ENCODE results near the gene TSFM.

TSFM gene

DNA sequence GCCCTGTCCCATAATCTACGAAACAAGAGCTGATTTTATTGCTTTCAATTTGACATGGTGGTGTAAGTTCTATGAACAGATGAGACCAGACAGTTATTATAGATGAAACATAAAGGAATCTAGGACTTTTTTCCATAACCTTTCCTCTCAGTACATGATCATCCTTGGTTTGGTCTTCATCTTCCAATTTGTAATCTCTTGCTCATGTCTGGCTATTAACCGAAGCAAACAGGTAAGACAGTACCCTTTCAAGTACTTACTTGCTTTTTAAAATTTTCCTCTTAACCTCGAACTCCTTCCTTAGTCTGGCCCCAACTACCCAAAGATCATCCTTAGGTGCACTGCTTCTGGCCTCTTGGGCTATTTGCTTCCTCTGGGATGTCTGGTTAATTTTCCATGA lies 36.6 kb upstream of the TSFM start:
- no peak for DNase-seq

DNA sequence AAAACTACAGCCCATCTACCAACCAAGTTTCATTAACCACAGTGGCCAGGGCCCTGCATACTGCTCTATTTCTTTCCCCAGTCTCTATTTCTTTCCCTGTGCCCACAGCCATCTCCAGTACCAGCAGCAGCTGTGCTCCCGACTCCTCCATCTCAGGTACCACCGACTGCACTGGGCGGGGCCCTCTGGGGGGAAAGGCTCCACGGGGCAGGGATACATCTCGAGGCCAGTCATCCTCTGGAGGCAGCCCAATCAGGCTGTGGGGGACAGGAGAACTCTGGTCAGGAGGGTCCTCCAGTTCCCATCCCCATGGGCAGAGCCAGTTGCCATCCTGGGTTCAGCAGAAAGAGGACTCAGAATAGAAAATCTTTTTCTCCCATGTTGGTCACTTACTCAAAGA lies 33.5 kb upstream of the TSFM start:
- DNase-seq = no peak

DNA sequence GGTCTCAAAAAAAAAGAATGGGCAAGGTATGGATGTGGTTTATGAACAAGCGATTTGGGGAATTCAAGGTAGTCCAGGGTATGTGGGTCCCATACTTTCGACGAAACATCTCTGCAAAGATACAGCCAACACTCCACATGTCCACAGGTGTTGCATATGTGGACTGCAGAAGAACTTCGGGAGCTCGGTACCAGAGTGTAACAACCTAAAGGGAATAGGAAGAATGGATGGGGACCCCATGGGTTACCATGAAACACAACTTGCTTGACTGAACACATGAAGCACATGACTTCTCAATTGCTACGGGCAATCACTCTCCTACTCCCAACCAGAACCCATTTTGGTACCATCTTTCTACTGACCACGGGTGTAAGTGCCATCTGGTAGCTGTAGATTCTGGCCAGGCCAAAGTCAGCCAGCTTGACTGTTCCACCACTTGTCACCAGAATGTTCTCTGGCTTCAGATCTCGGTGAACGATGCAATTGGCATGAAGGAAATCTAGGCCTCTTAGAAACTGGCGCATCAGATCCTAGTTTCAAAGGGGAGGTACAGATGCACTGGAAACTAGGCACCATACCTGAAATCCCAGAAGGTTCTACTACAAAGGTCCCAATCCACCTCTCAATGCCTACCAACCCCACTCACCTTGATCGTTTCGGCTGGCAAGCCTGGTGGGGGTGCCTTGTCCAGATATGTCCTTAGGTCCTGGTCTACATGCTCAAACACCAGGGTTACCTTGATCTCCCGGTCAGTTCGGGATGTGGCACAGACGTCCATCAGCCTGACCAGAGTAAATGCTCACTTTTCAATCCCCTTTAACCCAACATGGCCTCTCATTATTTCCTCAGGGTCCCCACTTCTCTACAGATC lies 31.8 kb upstream of the TSFM start:
- no peak for DNase-seq

DNA sequence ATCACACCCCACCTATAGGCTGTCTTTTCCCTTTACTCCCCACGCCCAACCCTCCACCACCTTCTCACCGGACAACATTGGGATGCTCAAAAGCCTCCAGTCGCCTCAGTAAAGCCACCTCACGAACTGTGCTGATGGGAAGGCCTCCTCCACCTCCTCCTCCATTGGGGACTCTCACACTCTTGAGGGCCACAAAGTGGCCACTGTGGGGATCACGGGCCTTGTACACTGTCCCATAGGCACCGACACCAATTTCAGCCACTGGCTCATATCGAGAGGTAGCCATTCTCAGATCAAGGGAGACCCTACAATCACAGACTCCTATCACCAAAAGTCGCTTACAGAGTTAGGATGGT lies 31.2 kb upstream of the TSFM start:
- DNase-seq = no peak

DNA sequence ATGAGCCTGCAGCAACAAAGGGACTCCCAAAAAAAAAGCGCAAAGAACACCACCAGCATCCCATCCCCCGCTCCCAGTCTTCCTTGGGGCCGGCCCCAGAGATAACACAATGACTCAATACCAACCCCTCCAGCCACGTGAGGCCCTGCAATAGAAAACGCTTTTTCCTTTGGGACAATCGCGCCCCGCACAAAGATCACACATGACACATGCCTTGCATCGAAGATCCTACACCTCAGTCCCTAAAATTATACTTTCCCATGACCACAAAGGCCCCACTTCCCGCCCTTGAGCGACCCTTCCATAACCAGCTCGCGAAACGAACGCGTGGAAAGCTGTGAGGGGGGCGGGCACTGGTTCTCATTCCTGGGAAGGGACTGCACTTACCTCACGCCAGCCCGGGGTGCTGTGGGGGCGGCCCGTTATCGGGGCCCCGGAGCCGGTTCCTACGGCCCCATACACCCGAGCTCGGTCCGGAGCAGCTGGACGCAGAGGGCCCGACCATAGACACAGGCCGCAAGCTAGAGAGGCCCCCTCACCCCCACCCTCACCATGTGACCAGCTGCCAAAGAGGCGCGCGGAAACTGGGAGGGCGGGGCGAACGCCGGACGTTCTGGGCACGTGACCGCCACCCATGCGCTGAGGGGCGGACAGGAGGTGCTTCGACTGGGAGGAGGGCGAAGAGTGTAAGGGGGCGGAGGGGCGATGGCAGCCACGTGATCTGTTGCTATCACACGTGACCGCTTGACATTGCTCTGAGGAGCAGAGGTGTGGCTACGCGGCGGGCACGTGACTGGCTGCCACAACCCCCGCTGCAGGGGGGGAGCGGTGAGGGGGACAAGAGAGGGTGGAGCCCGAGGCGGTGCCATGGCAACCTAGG lies 30.6 kb upstream of the TSFM start, which contains the start of gene CDK4:
TSS of gene CDK4 (minus strand) at position 523 of the 880 bp plus-strand sequence. CDS start 593 bp downstream, outside the sequence.
- DNase-seq = peak; percentile 99

DNA sequence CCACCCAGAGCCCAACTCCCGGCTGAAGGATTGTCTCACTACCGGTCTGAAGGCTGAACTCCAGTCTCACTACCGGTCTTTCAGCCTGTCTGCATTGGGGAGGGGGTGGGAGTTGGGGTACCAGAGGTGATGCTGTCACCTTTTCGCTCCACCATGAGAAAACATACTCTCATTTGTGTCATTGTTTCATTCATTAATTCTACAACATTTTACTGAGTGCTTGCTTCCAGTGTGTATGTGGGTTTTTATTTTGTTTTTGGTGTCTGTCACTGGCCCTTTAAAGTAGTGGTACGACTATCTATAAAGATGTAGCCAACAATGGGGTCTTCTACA lies 30.0 kb upstream of the TSFM start:
- DNase-seq = no peak

DNA sequence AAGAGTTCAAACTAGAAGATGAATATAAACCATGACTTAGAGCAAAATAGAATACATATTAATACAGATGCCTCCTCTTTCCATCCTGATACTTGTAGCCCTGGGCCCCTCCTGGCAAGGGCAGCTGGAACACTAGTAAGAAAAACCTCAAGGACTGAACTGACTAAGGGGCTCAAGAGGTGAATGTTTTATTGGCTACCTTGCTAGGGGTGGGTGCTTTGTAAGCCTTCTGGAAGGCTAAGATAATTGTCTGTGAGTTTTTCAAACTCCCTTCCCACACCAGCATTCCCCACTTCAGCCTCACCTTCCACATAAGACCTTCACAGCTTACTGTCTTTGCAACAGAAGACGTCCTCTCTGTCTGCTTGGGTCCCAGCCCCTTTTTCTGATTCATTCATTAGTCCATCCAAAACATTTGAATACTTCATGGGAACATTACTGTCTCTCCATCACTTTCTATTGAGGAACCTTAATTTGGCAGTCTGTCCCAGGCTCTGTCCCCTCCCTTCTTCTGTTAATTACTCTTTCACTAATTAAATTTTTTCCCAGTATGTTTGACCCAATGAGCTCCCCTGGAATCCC lies 28.7 kb upstream of the TSFM start:
- no peak for DNase-seq

DNA sequence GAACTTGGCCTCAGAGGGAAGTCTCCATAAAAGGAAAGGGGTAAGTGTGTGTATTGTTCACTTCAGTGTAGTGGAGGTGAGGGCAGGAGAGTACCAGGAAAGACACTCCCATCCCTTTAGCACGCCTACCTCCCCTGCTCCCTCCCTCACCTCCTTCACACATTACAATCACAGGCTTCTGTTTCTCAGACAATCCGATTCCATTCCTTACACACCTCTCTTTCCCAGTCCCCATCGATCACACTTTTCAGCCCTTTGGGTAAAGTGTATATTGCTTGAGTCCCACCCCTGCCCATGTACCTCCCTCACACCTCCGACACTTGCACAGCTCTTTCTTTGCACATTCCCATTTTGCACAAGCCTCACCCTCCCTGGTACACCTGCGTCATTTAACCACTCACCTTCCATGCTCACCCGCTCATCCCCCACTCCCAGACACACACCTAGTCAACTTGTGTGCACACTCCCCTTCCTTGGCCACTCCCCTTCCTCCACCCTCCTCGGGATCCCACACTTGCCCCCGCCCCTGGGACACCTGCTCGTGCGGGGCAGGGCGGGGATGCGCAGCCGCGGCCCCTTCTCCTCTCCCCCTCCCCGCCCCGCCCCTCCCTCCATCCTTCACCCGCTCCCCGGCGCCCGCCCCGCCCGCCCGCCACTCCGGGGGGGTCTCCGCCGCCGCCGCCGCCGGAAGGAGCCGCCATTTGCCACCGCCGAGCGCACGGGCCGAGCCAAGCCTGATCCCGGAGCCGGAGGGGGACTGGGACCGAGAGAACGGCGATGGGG lies 28.0 kb upstream of the TSFM start, which contains the start of gene MARCHF9:
TSS of gene MARCHF9 (plus strand) at position 693 of the 783 bp plus-strand sequence. CDS start 426 bp downstream, outside the sequence.
- peak; percentile 50 for DNase-seq

DNA sequence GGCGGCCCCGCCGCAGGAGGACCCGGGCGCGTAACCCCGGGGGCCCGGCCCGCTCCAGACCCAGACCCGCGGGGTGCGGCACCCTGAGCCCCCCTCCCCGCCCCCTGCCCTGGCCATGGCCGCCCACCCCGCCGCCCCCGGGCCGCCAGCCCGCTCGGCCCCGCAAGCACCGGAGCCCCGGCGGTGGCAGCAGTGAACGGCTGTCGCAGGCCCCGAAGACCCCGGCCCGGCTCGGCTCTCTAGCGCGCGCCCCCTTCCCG lies 27.5 kb upstream of the TSFM start:
- no peak for DNase-seq

DNA sequence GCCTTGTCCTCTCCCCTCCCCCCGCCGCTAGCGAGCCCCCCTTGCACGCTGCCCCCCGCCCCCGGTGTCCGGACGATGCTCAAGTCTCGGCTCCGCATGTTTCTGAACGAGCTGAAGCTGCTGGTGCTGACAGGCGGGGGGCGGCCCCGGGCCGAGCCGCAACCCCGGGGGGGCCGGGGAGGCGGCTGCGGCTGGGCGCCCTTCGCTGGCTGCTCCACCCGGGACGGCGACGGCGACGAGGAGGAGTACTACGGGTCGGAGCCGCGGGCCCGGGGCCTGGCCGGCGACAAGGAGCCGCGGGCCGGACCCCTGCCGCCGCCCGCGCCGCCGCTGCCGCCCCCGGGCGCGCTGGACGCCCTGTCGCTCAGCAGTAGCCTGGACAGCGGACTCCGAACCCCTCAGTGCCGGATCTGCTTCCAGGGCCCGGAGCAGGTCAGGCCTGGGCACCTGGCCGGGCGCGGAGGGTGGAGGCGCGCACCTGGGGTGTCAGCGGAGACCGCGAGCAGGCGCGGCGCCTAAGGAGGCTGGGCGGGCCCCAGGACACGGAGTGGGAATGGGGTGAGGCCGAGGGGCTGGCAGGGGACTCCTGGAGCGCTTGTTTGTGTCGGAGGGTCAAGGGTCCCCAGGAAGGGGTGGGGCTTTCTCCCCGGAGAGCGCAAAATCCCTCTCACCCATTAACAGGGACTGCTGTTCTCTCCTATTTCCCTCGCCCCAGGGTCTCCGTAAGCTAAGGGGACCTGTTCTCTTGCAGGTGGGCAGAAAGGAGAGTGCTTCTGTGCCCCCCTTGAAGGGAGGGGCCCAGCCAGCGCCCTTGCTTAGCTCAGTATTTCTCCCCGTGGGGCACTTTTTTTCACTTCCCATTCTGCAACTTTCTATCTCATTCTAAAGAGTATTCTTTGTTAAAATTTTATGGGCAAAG lies 26.9 kb upstream of the TSFM start:
- peak; percentile 57 for DNase-seq

DNA sequence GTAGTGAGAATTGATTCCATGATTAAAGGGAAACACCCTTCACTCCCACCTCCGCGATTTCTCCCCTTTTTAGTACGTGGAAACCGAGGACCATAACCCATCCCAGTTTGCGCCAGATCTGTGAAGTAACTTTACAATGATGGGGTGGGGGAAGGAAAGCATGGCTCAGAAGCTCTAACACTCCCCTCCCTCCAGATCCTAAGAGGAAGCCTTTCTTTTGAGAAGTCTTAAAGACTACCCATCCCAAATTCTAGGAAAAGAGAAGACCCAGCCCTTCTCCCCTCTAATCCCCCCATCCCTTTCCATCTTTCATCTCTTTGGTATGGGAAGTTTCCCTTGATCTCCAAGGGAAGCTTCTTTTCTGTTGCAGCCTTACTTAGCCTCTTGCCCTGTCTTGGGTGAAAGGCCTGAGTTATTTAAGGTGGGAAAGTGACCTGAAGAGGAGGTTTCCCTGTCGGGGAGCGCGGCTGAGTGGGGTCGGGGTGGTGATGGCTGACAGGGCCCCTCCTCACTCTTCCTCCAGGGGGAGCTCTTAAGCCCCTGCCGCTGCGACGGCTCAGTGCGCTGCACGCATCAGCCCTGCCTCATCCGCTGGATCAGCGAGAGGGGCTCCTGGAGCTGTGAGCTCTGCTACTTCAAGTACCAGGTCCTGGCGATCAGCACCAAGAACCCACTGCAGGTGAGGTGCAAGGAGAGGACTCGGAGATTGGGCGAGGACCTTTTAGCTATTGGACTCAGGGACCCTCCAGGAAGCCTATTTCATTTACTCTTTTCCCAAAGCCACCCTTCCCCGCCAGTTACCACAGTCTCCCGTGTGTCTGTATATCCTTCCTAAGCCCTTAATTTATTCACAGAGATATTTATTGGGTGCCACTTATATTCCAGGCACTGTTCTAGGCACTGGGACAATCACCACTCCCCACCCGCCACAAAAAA lies 25.9 kb upstream of the TSFM start:
- DNase-seq = peak; percentile 61

DNA sequence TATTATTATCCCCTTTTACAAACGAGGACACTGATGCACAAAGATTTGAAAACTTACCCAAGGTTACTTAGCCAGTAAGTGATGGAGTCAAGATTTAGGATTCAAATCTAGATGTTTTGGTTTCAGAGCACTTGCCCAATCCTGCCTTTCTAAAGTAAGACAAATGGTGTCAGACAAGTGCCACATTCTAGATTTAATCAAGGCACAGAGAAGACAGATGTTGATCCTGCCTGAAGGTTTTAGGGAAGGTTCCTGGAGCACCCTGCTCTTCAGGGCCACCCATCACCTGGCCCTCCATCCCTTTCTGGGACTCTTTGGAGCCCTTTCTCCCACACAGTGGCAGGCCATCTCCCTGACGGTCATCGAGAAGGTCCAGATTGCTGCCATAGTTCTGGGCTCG lies 24.8 kb upstream of the TSFM start:
- DNase-seq = no peak

DNA sequence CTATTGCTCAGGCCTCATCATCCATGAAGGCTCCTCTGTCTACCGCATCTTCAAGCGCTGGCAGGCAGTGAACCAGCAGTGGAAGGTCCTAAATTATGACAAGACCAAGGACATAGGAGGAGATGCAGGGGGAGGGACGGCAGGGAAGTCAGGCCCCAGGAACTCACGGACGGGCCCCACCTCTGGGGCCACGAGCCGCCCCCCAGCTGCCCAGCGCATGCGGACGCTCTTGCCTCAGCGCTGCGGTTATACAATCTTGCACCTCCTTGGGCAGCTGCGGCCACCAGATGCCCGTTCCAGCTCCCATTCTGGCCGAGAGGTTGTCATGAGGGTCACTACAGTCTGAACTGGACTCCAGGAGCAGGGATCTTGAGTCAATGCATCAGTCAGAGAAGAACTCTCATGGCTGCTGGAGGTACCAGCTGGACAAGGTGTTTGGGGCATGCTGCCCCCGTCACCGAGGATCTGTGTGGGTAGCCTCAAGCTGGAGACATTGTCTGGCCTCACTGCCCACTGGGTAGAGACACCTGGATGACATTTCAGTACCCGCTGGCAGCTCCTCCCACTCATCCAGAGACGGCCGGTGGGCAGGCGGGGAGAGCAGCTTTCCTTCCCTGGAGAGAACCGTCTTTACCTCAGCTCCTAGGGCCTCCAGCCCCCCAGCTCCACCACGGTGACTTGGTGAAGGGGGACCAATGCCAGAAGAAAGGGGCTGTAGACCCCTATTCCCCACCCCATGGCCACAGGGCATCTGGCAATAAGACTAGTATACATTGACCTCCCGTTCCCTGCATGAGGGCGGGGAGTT lies 23.8 kb upstream of the TSFM start:
- no peak for DNase-seq

DNA sequence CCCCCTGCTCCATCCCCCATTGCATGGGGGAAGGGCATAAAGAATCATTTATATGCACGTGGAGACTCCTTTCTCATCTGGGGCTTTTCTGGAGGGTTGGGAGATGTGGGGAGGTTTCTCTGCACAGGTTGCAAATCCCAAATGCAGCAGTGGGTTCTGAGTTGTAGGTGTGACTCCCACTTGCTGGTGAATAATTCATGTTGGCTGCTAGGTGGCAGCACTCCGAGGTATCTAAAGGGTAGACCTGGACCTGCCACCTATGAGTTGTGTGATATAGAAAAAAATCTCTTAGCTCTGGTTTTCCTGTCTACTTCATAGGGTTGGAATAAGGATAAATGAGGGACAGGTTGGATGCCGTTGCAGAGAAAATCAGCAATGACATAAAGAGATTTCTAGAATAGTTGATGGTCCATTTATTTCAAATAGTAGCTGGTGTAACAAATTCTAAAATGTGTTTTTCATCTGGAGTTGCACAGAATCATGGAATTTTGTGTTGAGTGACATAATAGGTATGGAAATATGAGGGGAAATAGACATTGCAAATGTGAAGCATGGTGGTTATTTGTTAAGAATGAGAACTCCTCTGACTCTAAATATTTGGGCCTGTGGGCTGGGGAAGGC lies 23.1 kb upstream of the TSFM start:
- no peak for DNase-seq

DNA sequence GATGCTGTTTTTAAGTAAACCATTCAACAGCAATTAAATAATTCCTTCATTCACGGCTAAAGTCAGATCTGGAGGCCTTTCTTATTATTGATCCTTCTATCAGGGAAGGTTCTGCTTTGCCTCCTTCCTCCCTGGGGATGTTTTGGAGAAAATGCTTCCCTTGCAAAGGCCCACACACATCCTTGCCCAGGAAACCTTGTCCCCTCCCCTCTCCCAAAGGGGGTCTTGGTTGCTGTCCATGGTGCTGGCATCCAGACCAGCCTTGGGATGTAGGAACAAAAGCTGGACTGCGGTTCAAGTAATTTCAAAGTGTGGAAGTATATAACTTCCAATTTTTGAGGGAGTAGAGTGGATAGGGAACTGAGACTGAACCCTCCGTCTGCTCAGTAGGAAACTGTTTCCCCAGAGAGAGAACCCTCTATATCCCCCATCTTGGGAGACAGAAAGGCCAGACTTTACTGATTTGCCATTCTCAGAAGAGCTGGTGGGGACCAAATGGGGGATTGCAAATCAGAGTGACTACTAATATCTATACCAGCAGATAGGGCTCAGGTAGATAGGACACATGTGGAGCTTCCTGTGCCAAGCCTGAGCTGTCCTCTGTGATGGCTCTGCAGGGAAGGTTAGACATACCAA lies 22.1 kb upstream of the TSFM start:
- DNase-seq = no peak

DNA sequence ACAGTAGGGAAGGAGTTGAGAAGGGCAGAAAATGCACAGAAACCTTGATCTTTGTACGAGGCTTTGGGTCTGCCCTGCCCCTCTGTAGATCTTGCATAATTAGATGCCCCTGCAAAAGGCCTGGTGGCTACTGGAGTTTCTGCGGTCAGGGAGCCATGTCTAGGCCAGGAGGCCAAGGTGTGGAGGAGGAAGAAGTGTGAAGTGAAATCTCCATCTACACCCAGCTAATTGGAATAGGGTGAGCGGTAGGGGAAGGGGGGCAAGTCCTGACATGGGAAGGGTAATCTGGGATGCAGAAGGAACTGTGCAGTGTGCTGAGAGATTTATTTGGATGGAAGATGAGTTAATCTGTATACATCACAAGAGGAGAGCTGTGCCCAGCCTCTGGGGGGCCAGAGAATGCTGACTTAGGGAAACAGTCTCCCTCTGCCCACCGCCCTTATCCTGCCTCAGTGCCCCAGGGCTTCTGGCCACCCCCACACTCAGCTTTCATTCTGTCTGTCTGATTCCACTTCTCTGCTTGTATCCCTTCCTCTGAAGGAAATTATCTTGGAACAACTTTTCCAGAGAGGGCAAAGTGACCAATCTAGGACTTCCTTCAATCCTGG lies 21.1 kb upstream of the TSFM start:
- no peak for DNase-seq

DNA sequence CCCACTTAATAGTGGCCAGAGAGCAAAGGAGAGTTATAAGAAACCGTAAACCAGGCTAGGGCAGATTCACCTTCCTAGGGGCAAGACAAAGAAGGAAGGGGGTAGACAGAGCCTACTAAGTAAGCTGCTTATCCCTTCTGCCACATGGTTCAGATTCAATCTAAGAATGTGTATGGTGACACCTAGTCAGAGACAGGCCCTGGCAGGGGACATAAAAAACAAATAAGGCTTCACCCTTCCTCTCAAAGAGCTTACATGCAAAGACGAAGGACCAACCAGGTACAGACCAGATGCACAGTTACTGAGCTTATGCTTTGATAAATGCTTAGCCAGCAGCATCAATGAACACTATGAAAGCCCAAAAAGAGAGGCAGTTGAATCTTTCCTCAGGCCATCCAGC lies 20.1 kb upstream of the TSFM start:
- no peak for DNase-seq

DNA sequence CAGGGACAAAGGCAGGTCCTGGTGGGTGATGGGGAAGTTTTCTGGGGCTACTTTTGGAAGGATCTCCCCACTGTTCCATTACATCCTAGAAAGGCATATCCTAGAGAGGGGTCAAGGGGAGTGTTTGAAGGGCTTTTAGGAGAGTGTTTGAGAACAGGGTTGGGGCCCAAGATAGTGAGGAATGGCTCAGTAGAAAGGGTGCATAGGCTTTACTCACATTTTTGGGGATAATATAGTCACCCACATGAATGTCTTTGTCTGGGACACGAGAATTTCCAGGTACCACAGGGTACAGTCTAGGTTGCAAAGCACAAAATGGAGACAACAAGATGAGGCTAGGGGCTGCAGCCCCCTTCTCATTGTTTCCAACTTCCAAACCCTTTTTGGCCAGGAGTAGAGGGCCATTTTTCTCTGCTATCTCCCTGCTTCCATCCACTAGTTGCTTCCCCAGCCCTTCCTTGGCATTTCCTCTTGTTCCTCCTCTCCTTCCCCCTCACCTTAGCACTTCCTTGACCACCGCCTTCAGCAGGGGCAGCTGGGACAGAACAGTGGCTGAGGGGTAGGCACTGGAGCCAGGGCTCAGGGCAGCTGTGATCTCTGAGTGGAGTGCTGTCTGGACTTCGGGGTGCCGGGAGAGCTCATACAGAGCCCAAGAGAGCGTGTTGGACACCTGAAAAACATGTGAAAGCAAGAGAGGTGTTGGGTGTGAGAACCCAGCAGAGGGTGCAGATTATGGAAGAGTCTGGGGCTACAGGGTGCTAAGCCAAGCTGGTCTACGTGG lies 18.5 kb upstream of the TSFM start:
- DNase-seq = no peak

Data from retina (tissue), 1 donor.